CD14-positive monocyte (primary cell): ENCODE measurements around the gene ARL16. TPM values are rescaled to one million over a fixed set of nuclear protein-coding genes. Genes with fewer than 3 reads are reported as not detected.
A peak's percentile ranks its signal among the peaks of the same experiment; 100 is the strongest.

Source experiments
- DNase-seq, 3 donors: peaks; one replicate each; pipeline ENCODE4 v3.0.0-alpha.2; 2011 to 2022
- H2AFZ ChIP-seq: 2 replicates; pipeline ENCODE4 v1.6.0; 2012; ENCODE audit warnings: mild to moderate bottlenecking, low read depth, low read length, inconsistent platforms; ENCODE audit not compliant: insufficient read depth, poor library complexity, severe bottlenecking
- H3K27ac ChIP-seq, 2 donors: 1 replicate in 1 of 2; 2 replicates in 1 of 2; pipeline ENCODE4 v1.5.1; 2012 to 2013; ENCODE audit warnings: low read length in 2 of 2, control low read depth in 1 of 2, inconsistent platforms in 1 of 2, low read depth in 1 of 2, mild to moderate bottlenecking in 1 of 2
- H3K27me3 ChIP-seq, 2 donors: one replicate each; pipeline versions ENCODE4 v1.6.0 to v1.6.1; 2011 to 2013; ENCODE audit warnings: low read length in 2 of 2; ENCODE audit not compliant: control insufficient read depth in 2 of 2, insufficient read depth in 2 of 2
- H3K36me3 ChIP-seq, 2 donors: replicated peaks in 1 of 2; 1 replicate in 1 of 2; 2 replicates in 1 of 2; pipeline versions ENCODE4 v1.5.1 to v1.6.1; 2012 to 2013; ENCODE audit warnings: low read length in 2 of 2, control low read depth in 1 of 2, inconsistent platforms in 1 of 2, mild to moderate bottlenecking in 1 of 2; ENCODE audit not compliant: insufficient read depth in 2 of 2, control insufficient read depth in 1 of 2
- H3K4me1 ChIP-seq, 2 donors: 1 replicate in 1 of 2; 2 replicates in 1 of 2; pipeline versions ENCODE4 v1.5.1 to v1.6.1; 2012 to 2013; ENCODE audit warnings: low read length in 2 of 2, control low read depth in 1 of 2, inconsistent platforms in 1 of 2, mild to moderate bottlenecking in 1 of 2, moderate library complexity in 1 of 2; ENCODE audit not compliant: insufficient read depth in 2 of 2, control insufficient read depth in 1 of 2
- H3K4me2 ChIP-seq: replicated peaks from 2 replicates; pipeline ENCODE3; 2012; ENCODE audit warnings: low read length, moderate library complexity, mild to moderate bottlenecking; ENCODE audit not compliant: poor library complexity, severe bottlenecking; ENCODE audit errors: extremely low read depth
- H3K4me3 ChIP-seq, 3 experiments: fragments of 200-600 bp in 1 of 3; sonication (generic) in 1 of 3; replicated peaks in 1 of 3; 1 replicate in 2 of 3; 2 replicates in 1 of 3; pipeline ENCODE4 v1.5.1; 2011 to 2013; ENCODE audit warnings: low read length in 3 of 3, mild to moderate bottlenecking in 3 of 3, control low read depth in 2 of 3, low read depth in 2 of 3, inconsistent platforms in 1 of 3, moderate library complexity in 1 of 3
- H3K79me2 ChIP-seq: 2 replicates; pipeline ENCODE4 v1.6.0; 2012; ENCODE audit warnings: mild to moderate bottlenecking, control low read depth, inconsistent platforms, low read length, moderate library complexity; ENCODE audit not compliant: insufficient read depth
- H3K9ac ChIP-seq: 2 replicates; pipeline ENCODE4 v1.6.0; 2017; ENCODE audit warnings: low read length, mild to moderate bottlenecking; ENCODE audit not compliant: insufficient read depth, poor library complexity, severe bottlenecking
- H3K9me3 ChIP-seq, 2 donors: replicated peaks in 1 of 2; 1 replicate in 1 of 2; 2 replicates in 1 of 2; pipeline versions ENCODE4 v1.5.1 to v1.6.1; 2012 to 2013; ENCODE audit warnings: low read length in 2 of 2, control low read depth in 1 of 2; ENCODE audit not compliant: control insufficient read depth in 1 of 2, insufficient read depth in 1 of 2
- H4K20me1 ChIP-seq: 2 replicates; pipeline ENCODE4 v1.6.0; 2012; ENCODE audit warnings: mild to moderate bottlenecking, low read length, control low read depth, moderate library complexity; ENCODE audit not compliant: insufficient read depth
- H3K27ac Mint-ChIP-seq, 7 donors: one replicate each; pipeline ENCODE4 v1.8.0; 2020; ENCODE audit warnings: mild to moderate bottlenecking in 7 of 7, mixed read lengths in 7 of 7, moderate library complexity in 6 of 7, inconsistent platforms in 2 of 7
- H3K27me3 Mint-ChIP-seq, 3 donors: one replicate each; pipeline ENCODE4 v1.8.0; 2021 to 2022; ENCODE audit warnings: low read depth in 3 of 3, mild to moderate bottlenecking in 3 of 3, mixed read lengths in 3 of 3, moderate library complexity in 3 of 3, inconsistent platforms in 1 of 3
- H3K36me3 Mint-ChIP-seq, 2 donors: one replicate each; pipeline ENCODE4 v1.8.0; 2020; ENCODE audit warnings: mixed read lengths in 2 of 2, inconsistent platforms in 1 of 2, mild to moderate bottlenecking in 1 of 2
- H3K4me1 Mint-ChIP-seq: one replicate; pipeline ENCODE4 v1.8.0; 2020; ENCODE audit warnings: mild to moderate bottlenecking, mixed read lengths
- H3K4me3 Mint-ChIP-seq, 2 donors: one replicate each; pipeline ENCODE4 v1.8.0; 2020; ENCODE audit warnings: mild to moderate bottlenecking in 2 of 2, mixed read lengths in 2 of 2, moderate library complexity in 1 of 2
- H3K9me3 Mint-ChIP-seq, 7 donors: one replicate each; pipeline ENCODE4 v1.8.0; 2020 to 2022; ENCODE audit warnings: mixed read lengths in 7 of 7, mild to moderate bottlenecking in 6 of 7, moderate library complexity in 6 of 7, inconsistent platforms in 2 of 7
- WGBS: methylation state at CpG from one replicate; pipeline ENCODE4 v1.1.5; 2013; ENCODE audit warnings: missing lambda C conversion rate; ENCODE audit not compliant: insufficient coverage; 5-methylcytosine and 5-hydroxymethylcytosine counted together
- intact Hi-C, 2 donors: fragments of 100-400 bp; cut with micrococcal nuclease; formaldehyde crosslinking; loops; one replicate each; pipeline versions ENCODE4 v1.15.0 to v1.15.1; 2023
- polyA plus RNA-seq, 3 donors: library from polyadenylated mRNA; depleted of rRNA in 1 of 3; unstranded in 2 of 3; stranded (reverse) in 1 of 3; fragments of 300-500 nt in 2 of 3; fragments of >200 nt in 1 of 3; fragmentation: Illumina TruSeq in 2 of 3; gene quantifications; 1 replicate in 2 of 3; 2 replicates in 1 of 3; pipeline ENCODE4 v1.2.3, GENCODE V29; 2012 to 2021
- TF ChIP-seq, protein P1 (sequence below): fragments of 200-600 bp; IDR thresholded peaks from one replicate; pipeline ENCODE4 v1.8.0; 2022; ENCODE audit warnings: antibody characterized with exemption, mild to moderate bottlenecking

ARL16 gene
- polyA plus RNA-seq, 3 donors, result 17.6 to 43.0 (median 28.7) TPM

DNA sequence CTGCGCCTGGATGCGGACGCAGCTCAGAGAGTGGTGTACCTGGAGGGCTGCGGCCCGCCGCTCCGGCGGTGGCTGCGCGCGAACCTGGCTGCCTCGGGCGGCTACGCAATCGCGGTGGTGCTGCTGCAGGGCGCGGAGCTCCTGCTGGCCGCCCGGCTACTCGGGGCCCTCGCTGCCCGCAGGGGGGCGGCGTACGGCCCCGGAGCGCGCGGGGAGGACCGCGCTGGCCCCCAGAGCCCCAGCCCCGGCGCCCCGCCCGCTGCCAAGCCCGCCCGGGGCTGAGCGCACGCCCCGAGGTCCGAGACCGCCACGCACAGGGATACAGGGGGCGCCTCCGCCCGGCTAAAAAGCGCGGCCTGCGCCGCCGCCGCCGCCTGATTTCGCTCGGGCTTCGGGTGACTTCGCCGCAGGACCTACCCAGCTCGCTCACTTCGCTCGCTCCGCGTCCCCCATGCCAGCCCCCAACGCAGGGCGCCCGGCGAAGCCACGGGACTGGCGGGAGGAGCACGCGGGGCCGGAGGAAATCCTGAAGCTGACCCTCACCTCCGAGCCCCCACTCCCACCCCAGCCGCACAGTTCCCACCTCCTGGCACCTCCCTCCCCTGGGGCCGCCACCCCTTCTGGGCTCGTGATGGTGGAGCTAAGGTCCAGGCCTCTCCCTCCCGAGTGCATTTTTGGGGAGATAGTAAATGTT is 35.4 kb downstream of the ARL16 start:
- H3K36me3 Mint-ChIP-seq, result peaks cover 2 to 6% of the 10 kb centered on the region in 2 donors
- H3K36me3 ChIP-seq, result no peaks in the 10 kb centered on the region
- peak overlapping the region in 1 of 2 donors; percentile 71 for H3K4me3 Mint-ChIP-seq
- H3K9me3 Mint-ChIP-seq, result peaks cover 10 to 26% (median 19%) of the 10 kb centered on the region in 7 donors
- H2AFZ ChIP-seq, result no peak overlapping the region
- peaks cover 11 to 30% of the 10 kb centered on the region in 2 donors for H3K27me3 ChIP-seq
- peaks cover 30 to 42% (median 41%) of the 10 kb centered on the region in 3 donors for H3K27me3 Mint-ChIP-seq
- TF ChIP-seq, protein P1, sequence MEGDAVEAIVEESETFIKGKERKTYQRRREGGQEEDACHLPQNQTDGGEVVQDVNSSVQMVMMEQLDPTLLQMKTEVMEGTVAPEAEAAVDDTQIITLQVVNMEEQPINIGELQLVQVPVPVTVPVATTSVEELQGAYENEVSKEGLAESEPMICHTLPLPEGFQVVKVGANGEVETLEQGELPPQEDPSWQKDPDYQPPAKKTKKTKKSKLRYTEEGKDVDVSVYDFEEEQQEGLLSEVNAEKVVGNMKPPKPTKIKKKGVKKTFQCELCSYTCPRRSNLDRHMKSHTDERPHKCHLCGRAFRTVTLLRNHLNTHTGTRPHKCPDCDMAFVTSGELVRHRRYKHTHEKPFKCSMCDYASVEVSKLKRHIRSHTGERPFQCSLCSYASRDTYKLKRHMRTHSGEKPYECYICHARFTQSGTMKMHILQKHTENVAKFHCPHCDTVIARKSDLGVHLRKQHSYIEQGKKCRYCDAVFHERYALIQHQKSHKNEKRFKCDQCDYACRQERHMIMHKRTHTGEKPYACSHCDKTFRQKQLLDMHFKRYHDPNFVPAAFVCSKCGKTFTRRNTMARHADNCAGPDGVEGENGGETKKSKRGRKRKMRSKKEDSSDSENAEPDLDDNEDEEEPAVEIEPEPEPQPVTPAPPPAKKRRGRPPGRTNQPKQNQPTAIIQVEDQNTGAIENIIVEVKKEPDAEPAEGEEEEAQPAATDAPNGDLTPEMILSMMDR, result no peak
- H3K9me3 ChIP-seq, result peaks cover 13 to 16% of the 10 kb centered on the region in 2 donors
- H3K79me2 ChIP-seq, result no peaks in the 10 kb centered on the region
- no peak for DNase-seq
- no peaks in the 10 kb centered on the region for H4K20me1 ChIP-seq
- peaks cover 2% of the 10 kb centered on the region for H3K4me1 Mint-ChIP-seq
- H3K27ac Mint-ChIP-seq, result no peak overlapping the region
- H3K9ac ChIP-seq, result no peak overlapping the region
- H3K4me1 ChIP-seq, result peaks cover 5 to 6% of the 10 kb centered on the region in 2 donors
- no peak overlapping the region for H3K4me3 ChIP-seq
- intact Hi-C loops, result no loop called here
- H3K4me2 ChIP-seq, result no peak overlapping the region
- H3K27ac ChIP-seq, result no peak overlapping the region
- 13% methylated on average over 75 of the region's 78 CpGs for WGBS

DNA sequence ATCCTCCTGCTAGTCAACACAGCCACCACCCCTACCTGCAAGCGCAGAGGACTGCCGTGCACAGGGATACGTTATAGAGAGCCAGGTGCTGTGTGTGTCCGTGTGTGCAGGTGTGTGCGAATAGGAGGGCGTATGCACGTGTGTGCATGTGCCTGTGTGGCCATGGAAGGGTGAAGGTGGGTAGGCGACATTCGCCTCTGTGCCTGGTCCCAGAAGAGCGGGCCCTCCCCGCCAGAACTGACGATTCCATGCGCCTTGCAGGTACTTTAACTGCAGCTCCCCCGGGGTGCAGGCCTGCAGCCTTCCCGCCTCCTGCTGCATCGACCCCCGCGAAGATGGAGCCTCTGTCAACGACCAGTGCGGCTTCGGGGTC is 36.0 kb downstream of the ARL16 start:
- H2AFZ ChIP-seq, result no peak overlapping the region

More for the DNA sequence above, 36.0 kb downstream of the ARL16 start:
- Histone ChIP-seq H3K27me3 (peaks cover 11 to 30% of the 10 kb centered on the region in 2 donors), H3K4me1 (peaks cover 0 to 1% of the 10 kb centered on the region in 2 donors), H3K4me2 (no peak overlapping the region), H3K79me2 (no peaks in the 10 kb centered on the region), H3K27ac (no peak overlapping the region), H3K36me3 (no peaks in the 10 kb centered on the region), H3K4me3 (no peak overlapping the region), H3K9me3 (peaks cover 13 to 16% of the 10 kb centered on the region in 2 donors), H3K9ac (no peak overlapping the region), H4K20me1 (no peaks in the 10 kb centered on the region)
- H3K4me3 Mint-ChIP-seq, result peak overlapping the region in 1 of 2 donors; percentile 61
- TF ChIP-seq, protein P1, result no peak
- H3K27me3 Mint-ChIP-seq, result peaks cover 30 to 42% (median 39%) of the 10 kb centered on the region in 3 donors
- peaks cover 2 to 6% of the 10 kb centered on the region in 2 donors for H3K36me3 Mint-ChIP-seq
- peaks cover 10 to 26% (median 19%) of the 10 kb centered on the region in 7 donors for H3K9me3 Mint-ChIP-seq
- intact Hi-C loops, result no loop called here
- H3K4me1 Mint-ChIP-seq, result no peaks in the 10 kb centered on the region
- no peak for DNase-seq
- 52% methylated on average over 18 of the region's 21 CpGs for WGBS
- no peak overlapping the region for H3K27ac Mint-ChIP-seq
